Stimulated activated CD8-positive, alpha-beta memory T cell treated with anti-CD3 and anti-CD28 coated beads, Interleukin-4, amount 100 ng/mL, for 24 hours (primary cell): Measurements from ENCODE around the gene CFAP57.

Experiments used
- DNase-seq: peaks from one replicate; pipeline ENCODE4 v3.0.0-alpha.2; 2020; ENCODE audit warnings: low read depth

Gene CFAP57

GRCh38 chr1:43227143-43227764 is 55.1 kb downstream of the CFAP57 start:
- DNase-seq = peak; percentile 75

- DNase-seq = no peak
Observed at GRCh38 chr1:43229826-43230780, 58.0 kb downstream of the CFAP57 start.

GRCh38 chr1:43232074-43232473 is 59.9 kb downstream of the CFAP57 start:
- DNase-seq = no peak

GRCh38 chr1:43232482-43232881 is 60.4 kb downstream of the CFAP57 start:
- no peak for DNase-seq

GRCh38 chr1:43233631-43234030 is 61.5 kb downstream of the CFAP57 start:
- DNase-seq = no peak

GRCh38 chr1:43234267-43234666 is 62.1 kb downstream of the CFAP57 start:
- no peak for DNase-seq

- no peak for DNase-seq
Observed at GRCh38 chr1:43235040-43235439, 62.9 kb downstream of the CFAP57 start.

GRCh38 chr1:43235451-43236121 is 63.5 kb downstream of the CFAP57 start:
- DNase-seq = no peak

GRCh38 chr1:43237121-43237520 is 65.0 kb downstream of the CFAP57 start:
- no peak for DNase-seq

- no peak for DNase-seq
Observed at GRCh38 chr1:43238085-43238484, 66.0 kb downstream of the CFAP57 start.

GRCh38 chr1:43238991-43239469 is 66.9 kb downstream of the CFAP57 start:
- no peak for DNase-seq

- DNase-seq = no peak
Observed at GRCh38 chr1:43239484-43239883, 67.4 kb downstream of the CFAP57 start.

GRCh38 chr1:43241413-43241836 is 69.3 kb downstream of the CFAP57 start:
- no peak for DNase-seq

- no peak for DNase-seq
Observed at GRCh38 chr1:43243299-43243698, 71.2 kb downstream of the CFAP57 start.

GRCh38 chr1:43246466-43247213 is 74.5 kb downstream of the CFAP57 start:
- no peak for DNase-seq

- DNase-seq = no peak
Observed at GRCh38 chr1:43247256-43247921, 75.3 kb downstream of the CFAP57 start.

- no peak for DNase-seq
Observed at GRCh38 chr1:43250351-43250761, 78.2 kb downstream of the CFAP57 start.

- no peak for DNase-seq
Observed at GRCh38 chr1:43251024-43251423, 78.9 kb downstream of the CFAP57 start.

GRCh38 chr1:43252225-43252624 is 80.1 kb downstream of the CFAP57 start:
- no peak for DNase-seq

- DNase-seq = no peak
Observed at GRCh38 chr1:43253173-43253572, 81.0 kb downstream of the CFAP57 start.

GRCh38 chr1:43253876-43254275 is 81.7 kb downstream of the CFAP57 start:
- DNase-seq = no peak
